Fibroblast of lung (primary cell): Measurements from ENCODE around the gene HNF1B.

Source experiments
- EZH2 ChIP-seq: IDR thresholded peaks from 2 replicates; pipeline ENCODE4 v1.5.1; 2012; ENCODE audit warnings: low read length, control low read depth, mild to moderate bottlenecking; ENCODE audit errors: missing control alignments
- TF ChIP-seq, protein P1 (sequence below), 2 donors: IDR thresholded peaks in 1 of 2; conservative IDR thresholded peaks in 1 of 2; 1 replicate in 1 of 2; 2 replicates in 1 of 2; pipeline ENCODE4 v1.5.1; 2011 to 2012; ENCODE audit warnings: low read length in 2 of 2, control low read depth in 1 of 2, inconsistent platforms in 1 of 2, low read depth in 1 of 2, mild to moderate bottlenecking in 1 of 2

DNA sequence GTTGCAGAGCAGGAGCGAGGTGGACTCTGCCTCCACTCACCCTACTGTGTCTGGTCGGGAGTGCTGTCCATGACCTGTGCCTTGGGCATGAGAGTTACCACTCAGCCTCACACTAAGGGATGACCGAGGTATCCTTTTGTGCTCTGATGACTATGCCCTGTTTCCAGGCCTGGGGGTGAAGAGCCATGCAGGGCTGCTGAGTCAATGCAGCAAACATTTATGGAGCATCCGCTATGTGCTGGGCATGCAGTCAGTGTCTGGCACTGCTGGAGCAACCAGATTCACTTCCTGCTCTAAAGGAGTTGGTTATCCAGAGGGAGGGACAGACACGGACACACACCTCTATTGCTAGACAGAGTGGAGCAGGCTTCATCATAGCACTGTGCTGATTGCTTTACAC, 7.6 kb upstream of the HNF1B start:
- TF ChIP-seq, protein P1, sequence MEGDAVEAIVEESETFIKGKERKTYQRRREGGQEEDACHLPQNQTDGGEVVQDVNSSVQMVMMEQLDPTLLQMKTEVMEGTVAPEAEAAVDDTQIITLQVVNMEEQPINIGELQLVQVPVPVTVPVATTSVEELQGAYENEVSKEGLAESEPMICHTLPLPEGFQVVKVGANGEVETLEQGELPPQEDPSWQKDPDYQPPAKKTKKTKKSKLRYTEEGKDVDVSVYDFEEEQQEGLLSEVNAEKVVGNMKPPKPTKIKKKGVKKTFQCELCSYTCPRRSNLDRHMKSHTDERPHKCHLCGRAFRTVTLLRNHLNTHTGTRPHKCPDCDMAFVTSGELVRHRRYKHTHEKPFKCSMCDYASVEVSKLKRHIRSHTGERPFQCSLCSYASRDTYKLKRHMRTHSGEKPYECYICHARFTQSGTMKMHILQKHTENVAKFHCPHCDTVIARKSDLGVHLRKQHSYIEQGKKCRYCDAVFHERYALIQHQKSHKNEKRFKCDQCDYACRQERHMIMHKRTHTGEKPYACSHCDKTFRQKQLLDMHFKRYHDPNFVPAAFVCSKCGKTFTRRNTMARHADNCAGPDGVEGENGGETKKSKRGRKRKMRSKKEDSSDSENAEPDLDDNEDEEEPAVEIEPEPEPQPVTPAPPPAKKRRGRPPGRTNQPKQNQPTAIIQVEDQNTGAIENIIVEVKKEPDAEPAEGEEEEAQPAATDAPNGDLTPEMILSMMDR (conservative IDR thresholded peaks at IDR 0.05 in 1 of 2, IDR thresholded peaks at IDR 0.05 in 1 of 2; ENCODE audit: low read depth in 1 of 2, low read length in 2 of 2): no peak
- TF ChIP-seq EZH2: no peak
